AG09319 (cell line): Measurements from ENCODE around the gene SETBP1.

Experiments used
- DNase-seq: peaks from one replicate; pipeline ENCODE4 v3.0.0-alpha.2; 2010; ENCODE audit warnings: low read depth; ENCODE audit errors: extremely low read depth
- CTCF ChIP-seq: IDR thresholded peaks from 2 replicates; pipeline ENCODE4 v1.5.1; 2011; ENCODE audit warnings: low read depth, mild to moderate bottlenecking, inconsistent platforms, low read length, moderate library complexity

Gene SETBP1

GRCh38 chr18:44779753-44780292 lies 99.1 kb downstream of the SETBP1 start:
- TF ChIP-seq CTCF = no peak
- no peak for DNase-seq

GRCh38 chr18:44781886-44782285 lies 101.2 kb downstream of the SETBP1 start:
- DNase-seq = peak; percentile 65
- no peak for TF ChIP-seq CTCF

GRCh38 chr18:44782617-44783016 lies 101.9 kb downstream of the SETBP1 start:
- TF ChIP-seq CTCF = no peak
- no peak for DNase-seq

GRCh38 chr18:44783371-44783770 lies 102.7 kb downstream of the SETBP1 start:
- no peak for TF ChIP-seq CTCF
- no peak for DNase-seq

- no peak for TF ChIP-seq CTCF
- DNase-seq = no peak
Observed at GRCh38 chr18:44786257-44786656, 105.6 kb downstream of the SETBP1 start.

- DNase-seq = no peak
- TF ChIP-seq CTCF = no peak
Observed at GRCh38 chr18:44786688-44787087, 106.0 kb downstream of the SETBP1 start.

- no peak for DNase-seq
- TF ChIP-seq CTCF = no peak
Observed at GRCh38 chr18:44788334-44788733, 107.6 kb downstream of the SETBP1 start.
